Neural crest cell (in vitro differentiated cells): Measurements from ENCODE around the gene KCNA4. TPM values are rescaled to one million over a fixed set of nuclear protein-coding genes. Genes with fewer than 3 reads are reported as not detected.

ENCODE experiments used
- DNase-seq: peaks from one replicate; pipeline ENCODE4 v3.0.0; 2021; ENCODE audit warnings: low read depth, mixed read lengths, low spot score
- H3K27ac Mint-ChIP-seq: one replicate; pipeline ENCODE4 v1.8.0; 2021; ENCODE audit warnings: mild to moderate bottlenecking, mixed read lengths; ENCODE audit not compliant: unreplicated experiment
- H3K27me3 Mint-ChIP-seq: 2 replicates; pipeline ENCODE4 v1.8.0; 2021; ENCODE audit warnings: low read depth, mild to moderate bottlenecking, mixed read lengths
- H3K36me3 Mint-ChIP-seq: 2 replicates; pipeline ENCODE4 v1.8.0; 2021; ENCODE audit warnings: low read depth, mild to moderate bottlenecking, mixed read lengths
- H3K4me1 Mint-ChIP-seq: 2 replicates; pipeline ENCODE4 v1.8.0; 2021; ENCODE audit warnings: mixed read lengths
- H3K4me3 Mint-ChIP-seq: one replicate; pipeline ENCODE4 v1.8.0; 2021; ENCODE audit warnings: mild to moderate bottlenecking, mixed read lengths
- H3K9me3 Mint-ChIP-seq: 2 replicates; pipeline ENCODE4 v1.8.0; 2021; ENCODE audit warnings: mixed read lengths
- total RNA-seq: library from RNA; stranded (reverse); gene quantifications from 2 replicates; pipeline ENCODE4 v1.2.1, GENCODE V29; 2021
- TF ChIP-seq, protein P1 (sequence below): fragments of 200-600 bp; sonication (generic); conservative IDR thresholded peaks from 2 replicates; pipeline ENCODE4 v1.5.0; 2021; ENCODE audit warnings: antibody characterized with exemption, mild to moderate bottlenecking

KCNA4 gene
- total RNA-seq, 1 donor from 2014 or later: 1.2 TPM

DNA sequence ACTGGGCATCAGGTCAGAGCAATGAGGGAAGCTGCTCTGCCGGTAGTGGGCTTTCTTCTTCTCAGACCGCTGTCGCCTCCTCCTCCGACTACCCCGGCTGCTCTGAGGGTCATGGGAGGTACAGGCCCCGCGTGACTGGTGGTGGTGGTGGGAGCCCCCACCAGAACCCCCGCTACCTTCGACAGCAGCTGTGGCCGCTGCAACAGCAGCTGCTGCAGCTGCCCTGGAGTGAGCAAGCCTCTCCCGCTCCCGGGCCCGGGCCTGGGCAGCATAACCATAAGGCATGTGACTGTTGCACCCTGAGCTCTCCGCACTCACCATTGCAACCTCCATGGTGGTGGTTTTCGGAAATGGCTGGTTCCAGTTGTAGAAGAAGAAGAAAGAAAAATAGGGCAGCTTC is 4.5 kb downstream of the KCNA4 start:
- TF ChIP-seq, protein P1, sequence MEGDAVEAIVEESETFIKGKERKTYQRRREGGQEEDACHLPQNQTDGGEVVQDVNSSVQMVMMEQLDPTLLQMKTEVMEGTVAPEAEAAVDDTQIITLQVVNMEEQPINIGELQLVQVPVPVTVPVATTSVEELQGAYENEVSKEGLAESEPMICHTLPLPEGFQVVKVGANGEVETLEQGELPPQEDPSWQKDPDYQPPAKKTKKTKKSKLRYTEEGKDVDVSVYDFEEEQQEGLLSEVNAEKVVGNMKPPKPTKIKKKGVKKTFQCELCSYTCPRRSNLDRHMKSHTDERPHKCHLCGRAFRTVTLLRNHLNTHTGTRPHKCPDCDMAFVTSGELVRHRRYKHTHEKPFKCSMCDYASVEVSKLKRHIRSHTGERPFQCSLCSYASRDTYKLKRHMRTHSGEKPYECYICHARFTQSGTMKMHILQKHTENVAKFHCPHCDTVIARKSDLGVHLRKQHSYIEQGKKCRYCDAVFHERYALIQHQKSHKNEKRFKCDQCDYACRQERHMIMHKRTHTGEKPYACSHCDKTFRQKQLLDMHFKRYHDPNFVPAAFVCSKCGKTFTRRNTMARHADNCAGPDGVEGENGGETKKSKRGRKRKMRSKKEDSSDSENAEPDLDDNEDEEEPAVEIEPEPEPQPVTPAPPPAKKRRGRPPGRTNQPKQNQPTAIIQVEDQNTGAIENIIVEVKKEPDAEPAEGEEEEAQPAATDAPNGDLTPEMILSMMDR: no peak
- peaks cover 2% of the 10 kb centered on the region for H3K4me1 Mint-ChIP-seq
- H3K27me3 Mint-ChIP-seq: peaks cover 10% of the 10 kb centered on the region
- no peaks in the 10 kb centered on the region for H3K9me3 Mint-ChIP-seq
- H3K27ac Mint-ChIP-seq: no peak overlapping the region
- no peak for DNase-seq
- H3K36me3 Mint-ChIP-seq: no peaks in the 10 kb centered on the region
- no peak overlapping the region for H3K4me3 Mint-ChIP-seq

DNA sequence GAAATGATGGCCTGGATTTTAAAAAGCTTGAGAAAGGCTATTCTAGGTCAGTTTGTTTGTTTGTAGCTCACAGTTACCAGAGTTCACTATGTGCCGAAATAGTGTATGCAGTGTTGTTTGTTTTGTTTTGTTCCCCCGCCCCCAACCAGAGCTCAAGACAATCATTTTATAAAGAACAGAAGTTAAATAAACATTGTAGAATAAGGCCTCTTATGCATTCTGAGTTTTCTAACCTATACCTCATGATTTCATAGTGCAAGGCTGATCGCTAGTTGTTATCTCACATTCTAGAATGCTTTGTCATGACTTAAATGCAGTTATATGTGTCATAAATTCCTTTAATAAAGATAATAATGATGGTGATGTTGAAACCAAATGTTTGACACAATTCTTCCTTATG is 7.8 kb downstream of the KCNA4 start:
- H3K27me3 Mint-ChIP-seq: peaks cover 20% of the 10 kb centered on the region
- no peaks in the 10 kb centered on the region for H3K9me3 Mint-ChIP-seq
- H3K4me3 Mint-ChIP-seq: no peak overlapping the region
- TF ChIP-seq, protein P1: no peak
- no peak overlapping the region for H3K27ac Mint-ChIP-seq
- H3K36me3 Mint-ChIP-seq: no peaks in the 10 kb centered on the region
- H3K4me1 Mint-ChIP-seq: peaks cover 5% of the 10 kb centered on the region
- DNase-seq: no peak

DNA sequence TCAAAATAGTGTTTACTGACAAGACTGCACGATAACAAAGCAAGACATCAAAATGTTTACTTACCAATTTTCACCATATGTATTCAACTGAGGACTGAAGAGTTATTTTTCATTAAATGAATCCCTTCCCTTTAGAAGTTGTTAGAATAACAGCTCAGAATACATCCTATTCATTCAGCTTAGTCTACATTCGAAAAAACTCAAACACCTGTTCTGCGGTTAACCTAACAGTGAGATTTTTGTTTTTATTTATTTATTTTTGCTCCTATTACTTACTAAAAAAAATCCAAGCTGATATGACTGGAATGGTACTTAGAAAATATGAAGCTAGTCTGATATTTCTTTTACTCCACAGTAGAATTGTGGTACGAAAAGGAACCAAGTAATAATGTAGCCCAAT is 10.0 kb downstream of the KCNA4 start:
- Mint-ChIP-seq H3K9me3 (no peaks in the 10 kb centered on the region), H3K4me3 (no peak overlapping the region), H3K27ac (no peak overlapping the region), H3K4me1 (peaks cover 5% of the 10 kb centered on the region), H3K36me3 (no peaks in the 10 kb centered on the region), H3K27me3 (peaks cover 38% of the 10 kb centered on the region)
- TF ChIP-seq, protein P1: no peak
- no peak for DNase-seq

DNA sequence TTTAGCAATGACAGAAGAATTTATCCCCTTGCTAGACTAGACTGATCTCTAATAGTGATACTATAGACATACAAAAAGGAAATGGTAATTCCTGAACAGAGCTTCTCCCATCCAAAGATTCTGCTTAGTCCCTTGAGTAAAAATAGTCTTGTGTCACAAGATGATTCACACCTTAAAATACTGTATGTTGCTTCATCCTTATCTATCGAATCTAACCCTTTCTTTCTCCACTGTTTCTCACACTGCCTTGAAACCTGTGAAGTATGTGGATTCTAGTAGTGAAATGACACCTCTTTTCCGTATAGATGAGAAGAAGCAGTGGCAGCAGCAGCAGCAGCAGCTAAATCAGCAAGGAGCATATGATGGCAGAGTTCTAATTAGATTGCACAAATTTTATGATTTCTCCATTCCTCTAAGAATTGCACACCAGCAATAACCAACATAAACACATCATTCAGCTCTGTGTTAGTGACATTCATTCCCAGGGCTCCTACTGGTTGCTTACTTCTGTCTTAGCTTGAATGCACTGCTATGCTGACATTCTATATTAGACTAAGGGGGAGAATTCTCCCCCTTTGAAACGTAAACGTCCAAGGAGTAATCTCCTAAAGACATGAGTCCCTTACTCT is 14.6 kb downstream of the KCNA4 start:
- Mint-ChIP-seq H3K4me1 (peaks cover 3% of the 10 kb centered on the region), H3K27ac (no peak overlapping the region), H3K36me3 (no peaks in the 10 kb centered on the region), H3K4me3 (no peak overlapping the region), H3K27me3 (peaks cover 47% of the 10 kb centered on the region), H3K9me3 (no peaks in the 10 kb centered on the region)
- TF ChIP-seq, protein P1: no peak
- DNase-seq: no peak

DNA sequence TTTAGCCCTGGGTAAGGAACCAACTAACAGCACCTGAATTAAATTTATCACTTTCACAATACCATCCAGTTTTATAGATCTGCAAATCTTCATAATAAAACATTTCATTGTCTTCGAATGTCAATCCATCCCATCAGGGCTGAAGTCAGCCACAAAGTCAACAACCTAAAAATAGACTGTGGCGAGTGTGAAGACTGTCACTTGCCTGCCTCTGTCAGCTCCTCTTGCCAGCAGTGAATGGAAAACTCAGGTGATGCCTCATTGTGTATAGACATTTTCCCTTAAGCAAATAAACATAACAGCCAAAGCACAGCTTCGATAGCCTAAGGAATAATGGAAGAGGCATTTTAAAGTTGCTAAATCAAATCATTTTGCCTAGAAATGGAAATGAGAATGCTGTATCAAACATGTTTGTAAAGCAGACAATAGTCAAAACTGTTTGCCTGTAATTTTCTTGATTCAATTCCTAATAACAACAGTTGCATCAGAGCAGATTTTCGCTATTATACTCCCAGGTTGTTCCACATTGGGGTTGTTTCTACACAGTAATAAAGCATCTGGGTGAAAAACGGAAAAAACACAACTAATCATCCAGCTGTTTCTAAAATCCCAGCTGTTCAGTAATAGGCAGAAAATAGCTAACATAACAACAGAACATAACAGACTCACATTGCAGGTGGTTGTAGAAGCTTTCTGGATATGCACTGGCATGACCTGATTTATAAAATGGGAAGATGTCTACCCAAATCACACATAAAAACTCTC is 15.7 kb downstream of the KCNA4 start:
- no peaks in the 10 kb centered on the region for H3K36me3 Mint-ChIP-seq
- H3K4me3 Mint-ChIP-seq: no peak overlapping the region
- no peak overlapping the region for H3K27ac Mint-ChIP-seq
- peaks cover 47% of the 10 kb centered on the region for H3K27me3 Mint-ChIP-seq
- TF ChIP-seq, protein P1: no peak
- no peaks in the 10 kb centered on the region for H3K9me3 Mint-ChIP-seq
- H3K4me1 Mint-ChIP-seq: no peaks in the 10 kb centered on the region
- DNase-seq: no peak
